ENCODE data around the gene DHRS11. TPM values are rescaled to one million over a fixed set of nuclear protein-coding genes. Genes with fewer than 3 reads are reported as not detected.

The DHRS11 gene
- total and polyA plus RNA-seq, 5 experiments from 2014 or later: 3.8 to 9.1 (median 5.5) TPM

- H3K4me1 Mint-ChIP-seq: peaks cover 26 to 79% (median 69%) of the 10 kb centered on the region in 4 donors
- peak overlapping the region; percentile 40 to 81 (median 76) for H3K4me3 Mint-ChIP-seq
- no peaks in the 10 kb centered on the region for H3K27me3 Mint-ChIP-seq
- peaks cover 0 to 1% (median 0%) of the 10 kb centered on the region in 9 donors for H3K9me3 Mint-ChIP-seq
- ATAC-seq: peak; percentile 24 to 40
- POLR2A ChIA-PET: interaction anchor here (1.0 to 10.4 kb wide), 3 partner anchors 8 to 18 kb away, joined by 4 to 181 read pairs (median 12); partner anchors contain the start of genes GGNBP2, MYO19 and PIGW
- peaks cover 7 to 50% (median 18%) of the 10 kb centered on the region in 3 donors for H3K36me3 Mint-ChIP-seq
- H3K27ac Mint-ChIP-seq: peak overlapping the region; percentile 16 to 90 (median 75)
- DNase-seq: peak in 4 of 10 donors; percentile 18 to 77 (median 57)
These were observed 38.2 kb upstream of the DHRS11 start for GRCh38 chr17:36553459-36553858.

- Mint-ChIP-seq H3K4me3 (no peak overlapping the region), H3K9me3 (no peaks in the 10 kb centered on the region), H3K4me1 (peaks cover 8 to 42% (median 22%) of the 10 kb centered on the region in 4 donors), H3K27me3 (no peaks in the 10 kb centered on the region), H3K27ac (peak overlapping the region in 3 of 10 donors; percentile 48 to 84 (median 52)), H3K36me3 (peaks cover 4 to 91% (median 17%) of the 10 kb centered on the region in 3 donors)
- POLR2A ChIA-PET: interaction anchor here (1.1 to 1.4 kb wide), 4 partner anchors 15 to 21 kb away, joined by 3 to 6 read pairs (median 5); partner anchors contain the start of gene GGNBP2
- no peak for ATAC-seq
- no peak for DNase-seq
These were observed 25.6 kb upstream of the DHRS11 start for GRCh38 chr17:36566081-36566480.

GRCh38 chr17:36575028-36575427 is 16.7 kb upstream of the DHRS11 start:
- DNase-seq (no peak), ATAC-seq (no peak)
- H3K4me1 Mint-ChIP-seq: peaks cover 14 to 43% (median 19%) of the 10 kb centered on the region in 4 donors
- peak overlapping the region in 1 of 10 donors; percentile 27 for H3K27ac Mint-ChIP-seq
- POLR2A ChIA-PET: interaction anchor here (0.6 kb wide), 1 partner anchor 833 kb away, joined by 3 read pairs; no protein-coding TSS in a partner anchor
- H3K9me3 Mint-ChIP-seq: no peaks in the 10 kb centered on the region
- no peaks in the 10 kb centered on the region for H3K27me3 Mint-ChIP-seq
- peak overlapping the region in 2 of 10 donors; percentile 18 to 28 for H3K4me3 Mint-ChIP-seq
- peaks cover 0 to 87% (median 13%) of the 10 kb centered on the region in 3 donors for H3K36me3 Mint-ChIP-seq

- Mint-ChIP-seq H3K27ac (peak overlapping the region in 6 of 10 donors; percentile 7 to 60 (median 20)), H3K27me3 (no peaks in the 10 kb centered on the region), H3K9me3 (no peaks in the 10 kb centered on the region), H3K4me1 (peaks cover 15 to 38% (median 22%) of the 10 kb centered on the region in 4 donors), H3K4me3 (no peak overlapping the region), H3K36me3 (peaks cover 0 to 89% (median 15%) of the 10 kb centered on the region in 3 donors)
- ATAC-seq (no peak), DNase-seq (no peak)
- POLR2A ChIA-PET: no interaction called here
These were observed 14.9 kb upstream of the DHRS11 start for GRCh38 chr17:36576793-36577192.

GRCh38 chr17:36578671-36579070 is 13.0 kb upstream of the DHRS11 start:
- Mint-ChIP-seq H3K27me3 (no peaks in the 10 kb centered on the region), H3K36me3 (peaks cover 0 to 84% (median 15%) of the 10 kb centered on the region in 3 donors), H3K27ac (peak overlapping the region in 1 of 10 donors; percentile 19), H3K4me1 (peaks cover 9 to 26% (median 15%) of the 10 kb centered on the region in 4 donors), H3K4me3 (no peak overlapping the region), H3K9me3 (no peaks in the 10 kb centered on the region)
- ATAC-seq: no peak
- POLR2A ChIA-PET: interaction anchor here (1.6 kb wide), 1 partner anchor 33 kb away, joined by 4 read pairs; no protein-coding TSS in a partner anchor
- DNase-seq: no peak

- H3K27me3 Mint-ChIP-seq: no peaks in the 10 kb centered on the region
- peaks cover 0 to 90% (median 21%) of the 10 kb centered on the region in 3 donors for H3K36me3 Mint-ChIP-seq
- H3K27ac Mint-ChIP-seq: no peak overlapping the region
- ATAC-seq: no peak
- DNase-seq: no peak
- no peaks in the 10 kb centered on the region for H3K9me3 Mint-ChIP-seq
- no peak overlapping the region for H3K4me3 Mint-ChIP-seq
- H3K4me1 Mint-ChIP-seq: peaks cover 4 to 13% (median 7%) of the 10 kb centered on the region in 4 donors
- POLR2A ChIA-PET: no interaction called here
These were observed 7.9 kb upstream of the DHRS11 start for GRCh38 chr17:36583787-36584186.

GRCh38 chr17:36586138-36586537 is 5.5 kb upstream of the DHRS11 start:
- POLR2A ChIA-PET: interaction anchor here (0.8 to 1.9 kb wide), 2 partner anchors 40 to 103 kb away, joined by 5 to 13 read pairs; no protein-coding TSS in a partner anchor
- H3K27me3 Mint-ChIP-seq: no peaks in the 10 kb centered on the region
- H3K9me3 Mint-ChIP-seq: no peaks in the 10 kb centered on the region
- no peak overlapping the region for H3K4me3 Mint-ChIP-seq
- H3K4me1 Mint-ChIP-seq: peaks cover 5 to 32% (median 12%) of the 10 kb centered on the region in 4 donors
- ATAC-seq (no peak), DNase-seq (no peak)
- peaks cover 0 to 79% (median 16%) of the 10 kb centered on the region in 3 donors for H3K36me3 Mint-ChIP-seq
- H3K27ac Mint-ChIP-seq: peak overlapping the region in 3 of 10 donors; percentile 8 to 71 (median 11)

GRCh38 chr17:36590082-36590481 is 1.6 kb upstream of the DHRS11 start:
- ATAC-seq: peak in 1 of 2 donors; percentile 32
- peak in 1 of 10 donors; percentile 12 for DNase-seq
- Mint-ChIP-seq H3K27me3 (no peaks in the 10 kb centered on the region), H3K27ac (peak overlapping the region; percentile 14 to 91 (median 72)), H3K4me1 (peaks cover 15 to 46% (median 23%) of the 10 kb centered on the region in 4 donors), H3K36me3 (peaks cover 0 to 46% (median 11%) of the 10 kb centered on the region in 3 donors), H3K4me3 (peak overlapping the region in 1 of 10 donors; percentile 79), H3K9me3 (no peaks in the 10 kb centered on the region)
- POLR2A ChIA-PET: interaction anchor here (1.0 kb wide), 1 partner anchor 45 kb away, joined by 3 read pairs; no protein-coding TSS in a partner anchor

- Mint-ChIP-seq H3K27ac (peak overlapping the region in 6 of 10 donors; percentile 0 to 71 (median 36)), H3K9me3 (no peaks in the 10 kb centered on the region), H3K4me3 (peak overlapping the region; percentile 30 to 82 (median 67)), H3K27me3 (no peaks in the 10 kb centered on the region), H3K4me1 (peaks cover 10 to 39% (median 22%) of the 10 kb centered on the region in 4 donors), H3K36me3 (peaks cover 0 to 26% (median 3%) of the 10 kb centered on the region in 3 donors)
- DNase-seq (no peak), ATAC-seq (peak in 1 of 2 donors; percentile 6)
- POLR2A ChIA-PET: interaction anchor here (1.1 to 2.8 kb wide), 2 partner anchors 10 to 57 kb away, joined by 5 to 15 read pairs; partner anchors contain the start of genes MRM1, MYO19 and PIGW
These were observed 637 bp downstream of the DHRS11 start for GRCh38 chr17:36592316-36592715.

GRCh38 chr17:36592716-36593321 is 1.1 kb downstream of the DHRS11 start:
- peaks cover 0 to 21% (median 2%) of the 10 kb centered on the region in 3 donors for H3K36me3 Mint-ChIP-seq
- peak overlapping the region in 8 of 10 donors; percentile 11 to 71 (median 44) for H3K27ac Mint-ChIP-seq
- H3K4me3 Mint-ChIP-seq: peak overlapping the region; percentile 30 to 82 (median 67)
- peaks cover 11 to 39% (median 22%) of the 10 kb centered on the region in 4 donors for H3K4me1 Mint-ChIP-seq
- H3K27me3 Mint-ChIP-seq: no peaks in the 10 kb centered on the region
- POLR2A ChIA-PET: interaction anchor here (0.6 to 2.8 kb wide), 3 partner anchors 10 to 57 kb away, joined by 3 to 15 read pairs (median 5); partner anchors contain the start of genes MRM1, MYO19 and PIGW
- no peaks in the 10 kb centered on the region for H3K9me3 Mint-ChIP-seq
- no peak for ATAC-seq
- DNase-seq: no peak

- DNase-seq: no peak
- H3K4me3 Mint-ChIP-seq: peak overlapping the region in 6 of 10 donors; percentile 6 to 82 (median 44)
- peaks cover 0 to 13% (median 0%) of the 10 kb centered on the region in 3 donors for H3K36me3 Mint-ChIP-seq
- peaks cover 11 to 39% (median 22%) of the 10 kb centered on the region in 4 donors for H3K4me1 Mint-ChIP-seq
- no peaks in the 10 kb centered on the region for H3K9me3 Mint-ChIP-seq
- no peak for ATAC-seq
- POLR2A ChIA-PET: interaction anchor here (1.0 to 2.8 kb wide), 2 partner anchors 9 to 48 kb away, joined by 3 to 15 read pairs; partner anchors contain the start of gene MRM1
- H3K27ac Mint-ChIP-seq: peak overlapping the region in 1 of 10 donors; percentile 56
- no peaks in the 10 kb centered on the region for H3K27me3 Mint-ChIP-seq
These were observed 2.1 kb downstream of the DHRS11 start for GRCh38 chr17:36593656-36594316.
